Heart left ventricle (tissue), 13 donors: Measurements from ENCODE around the gene GSK3A.

Experiments used
- CTCF ChIP-seq, 12 donors: fragments of 200-600 bp; sonication (generic) in 4 of 12; IDR thresholded peaks; one replicate each; pipeline versions ENCODE4 v1.5.0 to v1.8.0; 2018 to 2022; ENCODE audit warnings: antibody characterized with exemption in 12 of 12, mild to moderate bottlenecking in 5 of 12
- POLR2A ChIP-seq, 2 donors: fragments of 450-650 bp; IDR thresholded peaks; one replicate each; pipeline ENCODE4 v1.6.1; 2017; ENCODE audit warnings: antibody characterized with exemption in 2 of 2, mild to moderate bottlenecking in 2 of 2, moderate library complexity in 2 of 2
- donor health status: ischemic (EF 13 %, LVEDD 7.1; RV severe dilation, severe dysfunction).
- donor health status: DM: no; HTN: yes; CAD: no.
- donor health status: DM: no; HTN: no; CAD: no.
- donor health status: ischemic (EF 25% LVEDD 6.9; RV normal size, moderate dysfunction).
- donor health status: ischemic (EF 25% LVEDD 5.7; RV mildly dilated, moderate dysfunction).
- donor health status: ischemic (EF 35%, LVEDD 5.7; RV mildly dilated, moderate dysfunction).
- donor health status: nonischemic (EF 11% LVEDD 7.7; RV severe dilation, severe dysfunction).
- donor health status: DM: yes; HTN: yes; CAD: no.
- donor health status: PGD.
- donor health status: ischemic (EF 29% LVEDD 5.4; RV normal size, mild dysfunction).
- donor health status: nonischemic (EF 23%, LVEDD 6.1; RV moderate dilation, normal function).

GRCh38 chr19:42202290-42202880 is 40.0 kb downstream of the GSK3A start:
- TF ChIP-seq CTCF (IDR thresholded peaks at IDR 0.05) (no peak), POLR2A (IDR thresholded peaks at IDR 0.05) (no peak)
